ENCODE results near the gene PEAK1.
A peak's percentile ranks its signal among the peaks of the same experiment; 100 is the strongest.

The PEAK1 gene

DNA sequence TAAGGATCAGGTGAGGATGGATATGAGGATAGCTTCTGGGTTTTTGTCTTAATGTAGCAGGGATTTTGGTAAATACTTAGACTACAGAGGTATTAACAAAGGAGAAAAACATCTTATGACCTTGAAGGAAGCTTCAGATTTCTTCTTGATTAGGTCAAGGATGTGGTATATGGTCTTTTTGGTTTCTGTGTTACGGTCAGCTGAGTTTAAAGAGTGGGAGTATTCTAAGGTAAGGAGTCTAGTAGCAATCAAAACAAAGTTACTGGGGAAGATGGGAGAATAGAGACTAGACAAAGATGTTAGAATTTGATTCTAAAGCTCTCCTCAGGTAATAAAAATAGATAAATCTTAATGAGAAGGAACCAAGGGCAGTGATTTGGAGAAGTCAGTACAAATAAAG is 7.0 kb upstream of the PEAK1 start:
- no peak for DNase-seq (ENCODE audit: low read depth)
- TF ChIP-seq, protein P1, sequence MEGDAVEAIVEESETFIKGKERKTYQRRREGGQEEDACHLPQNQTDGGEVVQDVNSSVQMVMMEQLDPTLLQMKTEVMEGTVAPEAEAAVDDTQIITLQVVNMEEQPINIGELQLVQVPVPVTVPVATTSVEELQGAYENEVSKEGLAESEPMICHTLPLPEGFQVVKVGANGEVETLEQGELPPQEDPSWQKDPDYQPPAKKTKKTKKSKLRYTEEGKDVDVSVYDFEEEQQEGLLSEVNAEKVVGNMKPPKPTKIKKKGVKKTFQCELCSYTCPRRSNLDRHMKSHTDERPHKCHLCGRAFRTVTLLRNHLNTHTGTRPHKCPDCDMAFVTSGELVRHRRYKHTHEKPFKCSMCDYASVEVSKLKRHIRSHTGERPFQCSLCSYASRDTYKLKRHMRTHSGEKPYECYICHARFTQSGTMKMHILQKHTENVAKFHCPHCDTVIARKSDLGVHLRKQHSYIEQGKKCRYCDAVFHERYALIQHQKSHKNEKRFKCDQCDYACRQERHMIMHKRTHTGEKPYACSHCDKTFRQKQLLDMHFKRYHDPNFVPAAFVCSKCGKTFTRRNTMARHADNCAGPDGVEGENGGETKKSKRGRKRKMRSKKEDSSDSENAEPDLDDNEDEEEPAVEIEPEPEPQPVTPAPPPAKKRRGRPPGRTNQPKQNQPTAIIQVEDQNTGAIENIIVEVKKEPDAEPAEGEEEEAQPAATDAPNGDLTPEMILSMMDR (IDR thresholded peaks at IDR 0.05; ENCODE audit: control insufficient read depth, insufficient read depth, low read depth, low read length, missing control alignments), result no peak
- H3K4me3 ChIP-seq (ENCODE audit: control insufficient read depth, low read depth, low read length), result no peak overlapping the region

DNA sequence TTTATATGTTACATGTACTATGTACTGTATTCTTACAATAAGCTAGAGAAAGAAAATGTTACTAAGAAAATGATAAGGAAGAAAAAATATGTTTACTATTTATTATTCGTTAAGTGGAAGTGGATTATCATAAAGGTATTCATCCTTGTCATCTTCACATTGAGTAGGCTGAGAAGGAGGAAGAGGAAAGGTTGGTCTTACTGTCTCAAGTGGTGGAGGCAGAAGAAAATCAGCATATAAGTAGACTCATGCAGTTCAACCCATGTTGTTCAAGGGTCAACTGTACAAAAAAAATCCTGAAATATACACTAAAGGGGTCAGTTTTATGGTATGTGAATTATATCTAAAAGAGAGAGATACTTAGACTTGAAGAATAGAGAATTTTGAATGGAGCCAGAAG is 6.5 kb upstream of the PEAK1 start:
- DNase-seq (ENCODE audit: low read depth), result no peak
- no peak overlapping the region for H3K4me3 ChIP-seq (ENCODE audit: control insufficient read depth, low read depth, low read length)
- TF ChIP-seq, protein P1 (IDR thresholded peaks at IDR 0.05; ENCODE audit: control insufficient read depth, insufficient read depth, low read depth, low read length, missing control alignments), result no peak

DNA sequence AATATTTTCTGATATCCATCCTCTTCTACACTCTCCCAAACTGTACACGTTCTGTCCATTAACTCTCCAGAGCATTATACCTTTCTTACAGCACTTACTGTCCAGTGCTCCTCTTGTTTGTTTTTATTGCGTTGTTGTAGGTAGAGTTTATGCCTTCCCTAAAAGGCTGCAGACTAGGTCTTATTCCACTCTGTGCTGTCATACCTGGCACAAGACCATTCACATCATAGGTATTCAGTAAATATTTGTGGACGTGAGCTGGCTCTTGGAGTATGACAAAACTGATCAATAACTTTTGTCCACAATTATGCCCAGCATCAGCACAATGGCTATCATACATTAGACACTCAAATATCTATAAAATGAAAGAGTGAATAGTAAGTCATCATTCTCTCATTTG is 5.2 kb upstream of the PEAK1 start:
- TF ChIP-seq, protein P1 (IDR thresholded peaks at IDR 0.05; ENCODE audit: control insufficient read depth, insufficient read depth, low read depth, low read length, missing control alignments), result no peak
- no peak overlapping the region for H3K4me3 ChIP-seq (ENCODE audit: control insufficient read depth, low read depth, low read length)
- DNase-seq (ENCODE audit: low read depth), result no peak

DNA sequence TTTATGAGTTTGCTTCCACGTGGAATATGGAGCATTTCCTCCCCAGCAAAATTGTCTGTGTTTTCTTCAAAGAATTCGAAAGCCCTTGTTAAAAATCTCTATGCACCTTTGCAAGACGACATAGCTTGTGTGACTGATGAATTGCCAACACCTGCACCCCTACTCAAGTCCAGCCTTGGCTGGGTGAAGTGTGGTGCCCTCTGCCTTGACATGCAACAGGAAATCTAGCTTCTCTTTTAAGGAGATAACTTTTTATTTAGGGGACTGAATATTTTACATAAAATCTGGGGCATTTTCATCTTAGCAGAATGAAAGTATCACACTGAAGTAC is 1.4 kb upstream of the PEAK1 start:
- no peak for DNase-seq (ENCODE audit: low read depth)
- TF ChIP-seq, protein P1 (IDR thresholded peaks at IDR 0.05; ENCODE audit: control insufficient read depth, insufficient read depth, low read depth, low read length, missing control alignments), result no peak
- H3K4me3 ChIP-seq (ENCODE audit: control insufficient read depth, low read depth, low read length), result peak overlapping the region; percentile 59

DNA sequence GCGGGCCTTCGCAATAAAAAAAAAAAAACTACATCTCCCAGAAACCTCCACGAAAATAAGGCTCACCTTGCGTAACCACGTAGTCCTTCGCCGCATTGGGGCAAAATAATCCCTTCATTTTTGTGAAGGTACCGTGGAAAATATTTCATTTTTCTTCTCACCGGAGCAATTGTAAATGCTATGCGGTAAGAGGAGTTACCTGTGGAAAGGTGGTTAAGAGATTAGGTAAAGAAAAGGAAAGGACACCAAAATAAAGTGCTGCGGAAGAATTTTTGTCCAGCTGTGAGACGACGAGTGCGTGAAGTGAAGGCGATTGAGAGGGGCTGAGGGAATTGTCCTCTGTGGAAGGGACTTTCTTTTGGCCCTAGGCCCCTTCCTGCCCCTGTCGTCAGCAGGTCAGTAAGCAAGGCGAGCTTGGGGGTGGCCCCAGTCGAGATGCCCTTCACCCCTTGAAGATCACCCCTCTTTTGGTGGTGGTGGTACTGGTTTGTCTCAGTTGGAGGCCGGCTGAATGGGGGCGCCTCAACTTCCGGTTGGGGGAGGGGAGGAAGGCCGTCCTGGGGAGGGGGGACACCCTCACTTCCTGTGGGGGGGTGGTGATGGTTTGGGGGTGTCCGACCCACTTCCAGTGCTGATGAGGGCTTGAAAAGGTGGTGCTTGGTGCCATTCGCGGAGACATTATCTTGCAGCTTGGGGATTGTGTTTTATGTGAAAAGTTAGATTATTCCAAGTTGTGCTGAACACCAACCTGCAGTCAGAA is 886 bp upstream of the PEAK1 start, which contains the start of gene HMG20A:
Gene HMG20A, plus strand, starts transcription at position 279 of the 760 bp plus-strand sequence. CDS start 37,520 bp downstream, outside the sequence.
- TF ChIP-seq, protein P1 (IDR thresholded peaks at IDR 0.05; ENCODE audit: control insufficient read depth, insufficient read depth, low read depth, low read length, missing control alignments), result no peak
- H3K4me3 ChIP-seq (ENCODE audit: control insufficient read depth, low read depth, low read length), result peak within 1 kb of the TSS; percentile 91
- peak; percentile 67 for DNase-seq (ENCODE audit: low read depth)

GRCh38 chr15:77418966-77419835 is 703 bp downstream of the PEAK1 start:
- peak overlapping the region; percentile 91 for H3K4me3 ChIP-seq (ENCODE audit: control insufficient read depth, low read depth, low read length)
- TF ChIP-seq, protein P1 (IDR thresholded peaks at IDR 0.05; ENCODE audit: control insufficient read depth, insufficient read depth, low read depth, low read length, missing control alignments), result peak; percentile 21
- DNase-seq (ENCODE audit: low read depth), result no peak

Data from AG09309 (cell line).